ENCODE results near the gene AEBP2.
"Not testable (repeated sequence)": the region's sequence is repeated elsewhere in the genome, so short reads cannot be mapped to it uniquely, and the experiment has no call there.

- TF ChIP-seq CTCF (IDR thresholded peaks at IDR 0.05; ENCODE audit: insufficient read depth, low read length, poor library complexity, severe bottlenecking); EZH2phosphoT487 (conservative IDR thresholded peaks at IDR 0.05; ENCODE audit: low read length): not testable (repeated sequence)
Measured at GRCh38 chr12:19392644-19393043, 46.6 kb upstream of the AEBP2 start.
